ENCODE measurements around the gene ZNF526.

- TF ChIP-seq CTCF (IDR thresholded peaks at IDR 0.05; ENCODE audit: poor library complexity) (no peak), EZH2 (IDR thresholded peaks at IDR 0.05; ENCODE audit: borderline replicate concordance) (no peak)
Observed at GRCh38 chr19:42173695-42174094, 46.4 kb upstream of the ZNF526 start.

Data from hepatocyte (in vitro differentiated cells).